HCEC 1CT (cell line): ENCODE measurements around the gene RHBDD3.

ENCODE experiments used
- DNase-seq: peaks from one replicate; pipeline ENCODE4 v3.0.0-alpha.2; 2017

The RHBDD3 gene

GRCh38 chr22:29267858-29268510 lies at the start of gene RHBDD3, which contains the start of gene EWSR1:
Gene RHBDD3 (minus strand): TSS chr22:29267981. CDS start chr22:29265626, 2,355 bp downstream.
Gene EWSR1 (plus strand): TSS chr22:29268268. CDS start chr22:29268337, 69 bp downstream.
- peak; percentile 97 for DNase-seq

- DNase-seq, result no peak
Observed at GRCh38 chr22:29316141-29316828, 48.5 kb upstream of the RHBDD3 start.

GRCh38 chr22:29315286-29316140 lies 47.7 kb upstream of the RHBDD3 start, which contains the start of gene RASL10A:
Gene RASL10A (minus strand): TSS chr22:29315697. CDS start chr22:29315246, 451 bp downstream.
- DNase-seq, result no peak

GRCh38 chr22:29314537-29315285 lies 46.9 kb upstream of the RHBDD3 start:
- DNase-seq, result no peak

GRCh38 chr22:29313576-29314466 lies 46.0 kb upstream of the RHBDD3 start:
- DNase-seq, result no peak

- DNase-seq, result no peak
Observed at GRCh38 chr22:29313126-29313575, 45.4 kb upstream of the RHBDD3 start.

GRCh38 chr22:29312218-29313125 lies 44.7 kb upstream of the RHBDD3 start:
- no peak for DNase-seq

GRCh38 chr22:29311464-29312217 lies 43.9 kb upstream of the RHBDD3 start:
- DNase-seq, result no peak

GRCh38 chr22:29310863-29311339 lies 43.1 kb upstream of the RHBDD3 start:
- peak; percentile 94 for DNase-seq

GRCh38 chr22:29310065-29310862 lies 42.5 kb upstream of the RHBDD3 start:
- no peak for DNase-seq

GRCh38 chr22:29309332-29310064 lies 41.7 kb upstream of the RHBDD3 start:
- DNase-seq, result no peak

GRCh38 chr22:29308791-29309262 lies 41.0 kb upstream of the RHBDD3 start:
- DNase-seq, result no peak

GRCh38 chr22:29308148-29308790 lies 40.5 kb upstream of the RHBDD3 start:
- no peak for DNase-seq

- no peak for DNase-seq
Observed at GRCh38 chr22:29307596-29308147, 39.9 kb upstream of the RHBDD3 start.

GRCh38 chr22:29306835-29307595 lies 39.2 kb upstream of the RHBDD3 start:
- peak; percentile 76 for DNase-seq
